IMR-90 (cell line): ENCODE data around the gene EPHA2. TPM values are rescaled to one million over a fixed set of nuclear protein-coding genes. Genes with fewer than 3 reads are reported as not detected.

Experiments used
- ATAC-seq: fragments of 200-7000 bp; cut with Tn5 transposase; 2 replicates; pipeline ENCODE4 v1.9.1; 2020; ENCODE audit warnings: low read depth, mild to moderate bottlenecking, moderate library complexity
- BruUV-seq: library from RNA; stranded (reverse); fragments of 400-500 nt; replicated peaks from 2 replicates; lab custom pipeline; 2021; lab: Mats Ljungman, UMichigan
- CTCF ChIA-PET: fragments of 300-600 bp; formaldehyde crosslinking; extraction: SDS; loops from one replicate; lab custom pipeline; 2021; ENCODE audit warnings: antibody characterized with exemption; lab: Yijun Ruan, JAX
- POLR2A ChIA-PET: fragments of 300-600 bp; sonication (Branson Sonifier 250); formaldehyde crosslinking; loops from one replicate; lab custom pipeline; 2022; ENCODE audit warnings: antibody characterized with exemption; ENCODE audit not compliant: unreplicated experiment; lab: Charles Lee
- DNase-seq: peaks from one replicate; pipeline ENCODE4 v3.0.0; 2013
- H2AFZ ChIP-seq: replicated peaks from 2 replicates; pipeline ENCODE3; 2013; ENCODE audit warnings: low read length, mild to moderate bottlenecking; ENCODE audit not compliant: poor library complexity
- H2AK5ac ChIP-seq: 2 replicates; pipeline ENCODE4 v1.6.1; 2013; ENCODE audit warnings: low read depth, low read length, inconsistent platforms
- H2AK9ac ChIP-seq: replicated peaks from 2 replicates; pipeline ENCODE3; 2013; ENCODE audit warnings: mild to moderate bottlenecking, low read depth, low read length, moderate library complexity; ENCODE audit not compliant: poor library complexity
- H2BK120ac ChIP-seq: 2 replicates; pipeline ENCODE4 v1.6.1; 2013; ENCODE audit warnings: low read depth, low read length, inconsistent platforms
- H2BK15ac ChIP-seq: 3 replicates; pipeline ENCODE4 v1.6.1; 2013; ENCODE audit warnings: low read depth, low read length, inconsistent platforms
- H2BK20ac ChIP-seq: 2 replicates; pipeline ENCODE4 v1.6.1; 2013; ENCODE audit warnings: low read depth, mild to moderate bottlenecking, inconsistent platforms, low read length, moderate library complexity
- H2BK5ac ChIP-seq: 2 replicates; pipeline ENCODE4 v1.6.1; 2013; ENCODE audit warnings: mild to moderate bottlenecking, low read depth, low read length, inconsistent platforms; ENCODE audit not compliant: poor library complexity, severe bottlenecking
- H3K14ac ChIP-seq: replicated peaks from 2 replicates; pipeline ENCODE4 v1.6.1; 2013; ENCODE audit warnings: low read depth, low read length, inconsistent platforms
- H3K18ac ChIP-seq: 2 replicates; pipeline ENCODE4 v1.6.1; 2013; ENCODE audit warnings: low read depth, low read length, control low read depth
- H3K23ac ChIP-seq: 2 replicates; pipeline ENCODE4 v1.6.1; 2013; ENCODE audit warnings: low read depth, low read length, inconsistent platforms
- H3K27ac ChIP-seq: 2 replicates; pipeline ENCODE4 v1.5.1; 2013; ENCODE audit warnings: mild to moderate bottlenecking, control low read depth, low read length; ENCODE audit not compliant: insufficient read depth
- H3K27me3 ChIP-seq: 2 replicates; pipeline ENCODE4 v1.6.1; 2013; ENCODE audit warnings: low read length; ENCODE audit not compliant: control insufficient read depth, insufficient read depth
- H3K36me3 ChIP-seq: 2 replicates; pipeline ENCODE4 v1.6.1; 2013; ENCODE audit warnings: low read length, mixed read lengths; ENCODE audit not compliant: control insufficient read depth, insufficient read depth
- H3K4ac ChIP-seq: 2 replicates; pipeline ENCODE4 v1.6.1; 2013; ENCODE audit warnings: low read depth, low read length, inconsistent platforms
- H3K4me1 ChIP-seq: 2 replicates; pipeline ENCODE4 v1.6.1; 2013; ENCODE audit warnings: low read length, mixed read lengths; ENCODE audit not compliant: control insufficient read depth, insufficient read depth
- H3K4me2 ChIP-seq: 2 replicates; pipeline ENCODE4 v1.6.1; 2013; ENCODE audit warnings: low read depth, mild to moderate bottlenecking, control low read depth, low read length, moderate library complexity
- H3K4me3 ChIP-seq: 2 replicates; pipeline ENCODE4 v1.5.1; 2013; ENCODE audit warnings: low read depth, mild to moderate bottlenecking, control low read depth, low read length, moderate library complexity; ENCODE audit not compliant: insufficient read depth
- H3K56ac ChIP-seq: 2 replicates; pipeline ENCODE4 v1.6.1; 2013; ENCODE audit warnings: low read length, inconsistent platforms; ENCODE audit not compliant: insufficient read depth; ENCODE audit errors: extremely low read depth
- H3K79me1 ChIP-seq, 2 experiments: 2 replicates each; pipeline ENCODE4 v1.6.1; 2013; ENCODE audit warnings: low read length in 2 of 2, inconsistent platforms in 1 of 2, low read depth in 1 of 2
- H3K9ac ChIP-seq: 2 replicates; pipeline ENCODE4 v1.6.1; 2013; ENCODE audit warnings: low read depth, low read length, control low read depth
- H3K9me1 ChIP-seq: 2 replicates; pipeline ENCODE4 v1.6.1; 2013; ENCODE audit warnings: low read length, inconsistent platforms; ENCODE audit not compliant: insufficient read depth
- H3K9me3 ChIP-seq: 2 replicates; pipeline ENCODE4 v1.6.1; 2013; ENCODE audit warnings: low read length; ENCODE audit not compliant: control insufficient read depth, insufficient read depth
- H4K20me1 ChIP-seq: 2 replicates; pipeline ENCODE4 v1.6.1; 2013; ENCODE audit warnings: low read length, inconsistent platforms; ENCODE audit not compliant: insufficient read depth
- H4K5ac ChIP-seq: 2 replicates; pipeline ENCODE4 v1.6.1; 2013; ENCODE audit warnings: mild to moderate bottlenecking, low read depth, low read length, control low read depth
- H4K8ac ChIP-seq, 2 experiments: 2 replicates each; pipeline ENCODE4 v1.6.1; 2013; ENCODE audit warnings: low read depth in 2 of 2, low read length in 2 of 2, control low read depth in 1 of 2, inconsistent platforms in 1 of 2
- H4K91ac ChIP-seq: 2 replicates; pipeline ENCODE4 v1.6.1; 2013; ENCODE audit warnings: low read depth, low read length, inconsistent platforms; ENCODE audit not compliant: insufficient read depth
- BHLHE40 ChIP-seq: fragments of 150-350 bp; IDR thresholded peaks from 2 replicates; pipeline ENCODE4 v1.6.1; 2016; ENCODE audit warnings: mild to moderate bottlenecking, low read depth, low read length
- CEBPB ChIP-seq: IDR thresholded peaks from 2 replicates; pipeline ENCODE4 v1.6.1; 2012; ENCODE audit warnings: low read depth, low read length, improper control_type of control experiment
- CHD1 ChIP-seq: IDR thresholded peaks from 2 replicates; pipeline ENCODE4 v1.6.1; 2012; ENCODE audit warnings: low read depth, low read length, improper control_type of control experiment
- FOS ChIP-seq: fragments of 150-350 bp; IDR thresholded peaks from 2 replicates; pipeline ENCODE4 v1.6.1; 2016; ENCODE audit warnings: low read depth, low read length
- MAFK ChIP-seq: IDR thresholded peaks from 2 replicates; pipeline ENCODE4 v1.6.1; 2012; ENCODE audit warnings: low read depth, low read length, improper control_type of control experiment
- MAZ ChIP-seq: IDR thresholded peaks from 2 replicates; pipeline ENCODE4 v1.6.1; 2012; ENCODE audit warnings: low read depth, mild to moderate bottlenecking, low read length, improper control_type of control experiment, moderate library complexity, borderline replicate concordance
- MXI1 ChIP-seq: IDR thresholded peaks from 2 replicates; pipeline ENCODE4 v1.6.1; 2012; ENCODE audit warnings: low read depth, mild to moderate bottlenecking, low read length, moderate library complexity, borderline replicate concordance
- NFE2L2 ChIP-seq: fragments of 150-350 bp; IDR thresholded peaks from 2 replicates; pipeline ENCODE4 v1.6.1; 2016; ENCODE audit warnings: low read depth, mild to moderate bottlenecking, low read length
- POLR2A ChIP-seq: IDR thresholded peaks from 2 replicates; pipeline ENCODE4 v1.6.1; 2012; ENCODE audit warnings: mild to moderate bottlenecking, low read depth, low read length
- RAD21 ChIP-seq: IDR thresholded peaks from 2 replicates; pipeline ENCODE4 v1.6.1; 2012; ENCODE audit warnings: low read length, improper control_type of control experiment
- RCOR1 ChIP-seq: IDR thresholded peaks from 2 replicates; pipeline ENCODE4 v1.6.1; 2012; ENCODE audit warnings: mild to moderate bottlenecking, low read length, improper control_type of control experiment; ENCODE audit not compliant: insufficient replicate concordance
- RFX5 ChIP-seq: IDR thresholded peaks from 2 replicates; pipeline ENCODE4 v1.8.0; 2012; ENCODE audit warnings: low read depth, mild to moderate bottlenecking, low read length, moderate library complexity
- SMC3 ChIP-seq: fragments of 150-350 bp; IDR thresholded peaks from 2 replicates; pipeline ENCODE4 v1.6.1; 2016; ENCODE audit warnings: low read depth, mild to moderate bottlenecking, antibody characterized with exemption, low read length, moderate library complexity
- WGBS, 2 experiments: methylation state at CpG; one replicate each; pipeline versions ENCODE4 v1.1.5 to v1.1.7; 2013; ENCODE audit warnings: missing lambda C conversion rate in 2 of 2; ENCODE audit not compliant: insufficient read length in 1 of 2; ENCODE audit errors: extremely low coverage in 2 of 2; 5-methylcytosine and 5-hydroxymethylcytosine counted together
- dilution Hi-C: fragments of 300-500 bp; cut with HindIII; formaldehyde crosslinking; loops from one replicate; pipeline ENCODE4 v1.14.3; 2018; ENCODE audit warnings: low sequenced_read_pairs; ENCODE audit not compliant: unreplicated experiment
- in situ Hi-C: fragments of 300-500 bp; cut with MboI; formaldehyde crosslinking; loops from 3 replicates; pipeline ENCODE4 v1.14.3; 2019; ENCODE audit warnings: low sequenced_read_pairs, inconsistent platforms, mixed read lengths
- intact Hi-C: fragments of 100-400 bp; cut with micrococcal nuclease; formaldehyde crosslinking; loops from 2 replicates; pipeline ENCODE4 v1.10.0; 2022
- polyA plus RNA-seq, 3 experiments: library from polyadenylated mRNA; depleted of rRNA; stranded (reverse); fragments of >200 nt; gene quantifications; 2 replicates each; pipeline ENCODE4 v1.2.3, GENCODE V29; 2012; ENCODE audit warnings: low replicate concordance in 1 of 3
- total RNA-seq: library from RNA; depleted of rRNA; stranded (reverse); fragments of >200 nt; gene quantifications from 2 replicates; pipeline ENCODE4 v1.2.3, GENCODE V29; 2012
- TF ChIP-seq, protein P1 (sequence below): fragments of 150-350 bp; IDR thresholded peaks from 2 replicates; pipeline ENCODE4 v1.6.1; 2017; ENCODE audit warnings: mild to moderate bottlenecking, antibody characterized with exemption, low read length, low read depth
- TF ChIP-seq, protein P2 (sequence below): fragments of 150-350 bp; IDR thresholded peaks from 2 replicates; pipeline ENCODE4 v1.6.1; 2016; ENCODE audit warnings: low read depth, mild to moderate bottlenecking, low read length, moderate library complexity, borderline replicate concordance
- TF ChIP-seq, protein P3 (sequence below): conservative IDR thresholded peaks from 2 replicates; pipeline ENCODE4 v1.5.1; 2012; ENCODE audit warnings: mild to moderate bottlenecking, low read depth, low read length, improper control_type of control experiment

EPHA2 gene
- total and polyA plus RNA-seq, 2 of the 4 experiments (the other 2 are of a cell fraction): 24.0 to 72.6 TPM

DNA sequence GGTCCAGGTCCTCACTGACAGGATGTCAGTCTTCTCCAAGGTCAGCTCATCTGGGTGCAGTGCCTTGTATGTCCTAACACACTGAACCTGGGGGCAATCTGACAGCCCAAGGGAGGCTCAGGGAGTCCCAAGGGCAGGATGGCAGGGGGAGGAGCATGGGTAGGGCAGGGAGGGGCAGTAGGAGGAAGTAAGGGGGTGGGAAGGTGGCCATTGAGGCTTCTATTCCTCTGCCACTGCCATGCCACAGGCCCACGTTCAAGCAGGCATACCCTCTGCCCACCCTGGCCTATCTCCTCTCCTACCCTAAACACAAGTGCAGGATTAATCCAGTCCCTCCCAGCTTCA, 43.3 kb upstream of the EPHA2 start:
- H3K4ac ChIP-seq: no peak overlapping the region
- no CpG with 5 or more reads among the region's 1 CpG for WGBS, 2 experiments
- H2BK15ac ChIP-seq: no peak overlapping the region

More for the DNA sequence above, 43.3 kb upstream of the EPHA2 start:
- Histone ChIP-seq H3K4me1 (no peaks in the 10 kb centered on the region), H4K20me1 (no peaks in the 10 kb centered on the region; the same call in 1 of the 2 replicates), H3K56ac (no peak overlapping the region), H3K27ac (no peak overlapping the region), H2AK5ac (no peak overlapping the region), H4K8ac (no peak overlapping the region), H2AFZ (no peak overlapping the region), H3K9ac (no peak overlapping the region), H4K91ac (no peak overlapping the region), H3K18ac (no peak overlapping the region), H4K5ac (no peak overlapping the region), H3K14ac (no peak overlapping the region), H3K36me3 (peaks cover 6% of the 10 kb centered on the region), H2BK5ac (no peak overlapping the region), H3K9me3 (no peaks in the 10 kb centered on the region), H2BK120ac (no peak overlapping the region), H3K4me2 (no peak overlapping the region), H3K4me3 (no peak overlapping the region), H3K9me1 (no peaks in the 10 kb centered on the region), H3K23ac (no peak overlapping the region), H2BK20ac (no peak overlapping the region), H3K79me1 (peaks cover 0 to 1% of the 10 kb centered on the region in 2 experiments; a peak in 1 of 4 replicates), H3K27me3 (no peaks in the 10 kb centered on the region), H2AK9ac (no peak overlapping the region)
- ATAC-seq (no peak), DNase-seq (no peak)
- dilution Hi-C loops: no loop called here
- ChIA-PET POLR2A (no interaction called here), CTCF (no interaction called here)
- no TSS peak for BruUV-seq
- in situ Hi-C loops: loop anchor here (25.0 kb wide), 1 partner anchor 412 kb away; no protein-coding TSS in a partner anchor
- TF ChIP-seq NFE2L2 (no peak), MAZ (no peak), RAD21 (no peak), RFX5 (no peak), MAFK (no peak), MXI1 (no peak), FOS (no peak), SMC3 (no peak), CHD1 (no peak), RCOR1 (no peak), BHLHE40 (no peak), CEBPB (no peak), POLR2A (no peak)
- TF ChIP-seq, protein P1, sequence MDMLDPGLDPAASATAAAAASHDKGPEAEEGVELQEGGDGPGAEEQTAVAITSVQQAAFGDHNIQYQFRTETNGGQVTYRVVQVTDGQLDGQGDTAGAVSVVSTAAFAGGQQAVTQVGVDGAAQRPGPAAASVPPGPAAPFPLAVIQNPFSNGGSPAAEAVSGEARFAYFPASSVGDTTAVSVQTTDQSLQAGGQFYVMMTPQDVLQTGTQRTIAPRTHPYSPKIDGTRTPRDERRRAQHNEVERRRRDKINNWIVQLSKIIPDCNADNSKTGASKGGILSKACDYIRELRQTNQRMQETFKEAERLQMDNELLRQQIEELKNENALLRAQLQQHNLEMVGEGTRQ: no peak
- TF ChIP-seq, protein P2, sequence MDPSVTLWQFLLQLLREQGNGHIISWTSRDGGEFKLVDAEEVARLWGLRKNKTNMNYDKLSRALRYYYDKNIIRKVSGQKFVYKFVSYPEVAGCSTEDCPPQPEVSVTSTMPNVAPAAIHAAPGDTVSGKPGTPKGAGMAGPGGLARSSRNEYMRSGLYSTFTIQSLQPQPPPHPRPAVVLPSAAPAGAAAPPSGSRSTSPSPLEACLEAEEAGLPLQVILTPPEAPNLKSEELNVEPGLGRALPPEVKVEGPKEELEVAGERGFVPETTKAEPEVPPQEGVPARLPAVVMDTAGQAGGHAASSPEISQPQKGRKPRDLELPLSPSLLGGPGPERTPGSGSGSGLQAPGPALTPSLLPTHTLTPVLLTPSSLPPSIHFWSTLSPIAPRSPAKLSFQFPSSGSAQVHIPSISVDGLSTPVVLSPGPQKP: no peak
- TF ChIP-seq, protein P3, sequence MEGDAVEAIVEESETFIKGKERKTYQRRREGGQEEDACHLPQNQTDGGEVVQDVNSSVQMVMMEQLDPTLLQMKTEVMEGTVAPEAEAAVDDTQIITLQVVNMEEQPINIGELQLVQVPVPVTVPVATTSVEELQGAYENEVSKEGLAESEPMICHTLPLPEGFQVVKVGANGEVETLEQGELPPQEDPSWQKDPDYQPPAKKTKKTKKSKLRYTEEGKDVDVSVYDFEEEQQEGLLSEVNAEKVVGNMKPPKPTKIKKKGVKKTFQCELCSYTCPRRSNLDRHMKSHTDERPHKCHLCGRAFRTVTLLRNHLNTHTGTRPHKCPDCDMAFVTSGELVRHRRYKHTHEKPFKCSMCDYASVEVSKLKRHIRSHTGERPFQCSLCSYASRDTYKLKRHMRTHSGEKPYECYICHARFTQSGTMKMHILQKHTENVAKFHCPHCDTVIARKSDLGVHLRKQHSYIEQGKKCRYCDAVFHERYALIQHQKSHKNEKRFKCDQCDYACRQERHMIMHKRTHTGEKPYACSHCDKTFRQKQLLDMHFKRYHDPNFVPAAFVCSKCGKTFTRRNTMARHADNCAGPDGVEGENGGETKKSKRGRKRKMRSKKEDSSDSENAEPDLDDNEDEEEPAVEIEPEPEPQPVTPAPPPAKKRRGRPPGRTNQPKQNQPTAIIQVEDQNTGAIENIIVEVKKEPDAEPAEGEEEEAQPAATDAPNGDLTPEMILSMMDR: no peak
- intact Hi-C loops: no loop called here
